Adrenal gland (tissue), 5 donors: ENCODE measurements around the gene CACNA1D.

Experiments used
- POLR2A ChIP-seq, 2 donors: fragments of 450-650 bp; IDR thresholded peaks; one replicate each; pipeline ENCODE4 v1.6.1; 2017; ENCODE audit warnings: antibody characterized with exemption in 2 of 2, mild to moderate bottlenecking in 2 of 2, moderate library complexity in 1 of 2
- TF ChIP-seq, protein P1 (sequence below), 6 experiments: fragments of 450-650 bp in 4 of 6; fragments of 200-600 bp in 2 of 6; sonication (generic) in 1 of 6; IDR thresholded peaks; 1 replicate in 5 of 6; 2 replicates in 1 of 6; pipeline versions ENCODE4 v1.5.1 to v1.8.0; 2016 to 2021; ENCODE audit warnings: antibody characterized with exemption in 6 of 6, mild to moderate bottlenecking in 2 of 6, moderate library complexity in 1 of 6
- donor health status: DM: no; HTN: no; CAD: no.

DNA sequence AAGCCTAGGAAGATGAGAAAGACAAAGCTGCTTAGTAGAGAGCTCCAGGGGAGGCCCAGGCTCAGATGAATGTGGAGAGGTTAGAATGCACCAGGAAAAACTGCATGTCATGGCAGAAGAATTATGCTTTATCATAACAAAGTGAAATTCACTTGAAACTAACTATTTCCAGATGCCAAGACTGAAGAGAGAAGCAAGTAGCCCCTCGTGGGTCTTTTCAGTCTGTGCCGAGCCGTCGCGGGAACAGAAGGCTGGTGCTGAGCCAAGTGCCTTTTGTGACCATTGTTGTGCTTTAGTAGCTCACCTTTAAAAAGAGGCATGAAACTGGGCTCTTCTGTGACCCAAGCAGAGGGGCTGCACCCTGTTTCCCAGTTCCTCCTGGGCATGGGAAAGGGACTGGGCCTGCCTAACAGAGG is 278.6 kb downstream of the CACNA1D start:
- TF ChIP-seq POLR2A (IDR thresholded peaks at IDR 0.05), result no peak
- TF ChIP-seq, protein P1, sequence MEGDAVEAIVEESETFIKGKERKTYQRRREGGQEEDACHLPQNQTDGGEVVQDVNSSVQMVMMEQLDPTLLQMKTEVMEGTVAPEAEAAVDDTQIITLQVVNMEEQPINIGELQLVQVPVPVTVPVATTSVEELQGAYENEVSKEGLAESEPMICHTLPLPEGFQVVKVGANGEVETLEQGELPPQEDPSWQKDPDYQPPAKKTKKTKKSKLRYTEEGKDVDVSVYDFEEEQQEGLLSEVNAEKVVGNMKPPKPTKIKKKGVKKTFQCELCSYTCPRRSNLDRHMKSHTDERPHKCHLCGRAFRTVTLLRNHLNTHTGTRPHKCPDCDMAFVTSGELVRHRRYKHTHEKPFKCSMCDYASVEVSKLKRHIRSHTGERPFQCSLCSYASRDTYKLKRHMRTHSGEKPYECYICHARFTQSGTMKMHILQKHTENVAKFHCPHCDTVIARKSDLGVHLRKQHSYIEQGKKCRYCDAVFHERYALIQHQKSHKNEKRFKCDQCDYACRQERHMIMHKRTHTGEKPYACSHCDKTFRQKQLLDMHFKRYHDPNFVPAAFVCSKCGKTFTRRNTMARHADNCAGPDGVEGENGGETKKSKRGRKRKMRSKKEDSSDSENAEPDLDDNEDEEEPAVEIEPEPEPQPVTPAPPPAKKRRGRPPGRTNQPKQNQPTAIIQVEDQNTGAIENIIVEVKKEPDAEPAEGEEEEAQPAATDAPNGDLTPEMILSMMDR (IDR thresholded peaks at IDR 0.05), result no peak
